HUES6 (cell line): ENCODE results near the gene ZNF804A.
A peak's percentile ranks its signal among the peaks of the same experiment; 100 is the strongest.

Experiments
- H3K27ac ChIP-seq: 2 replicates; pipeline ENCODE4 v1.7.0; 2013; ENCODE audit warnings: low read depth, mild to moderate bottlenecking, low read length, inconsistent platforms
- H3K27me3 ChIP-seq: 2 replicates; pipeline ENCODE4 v1.6.1; 2013; ENCODE audit warnings: low read length; ENCODE audit not compliant: control insufficient read depth, insufficient read depth
- H3K36me3 ChIP-seq: 2 replicates; pipeline ENCODE4 v1.6.1; 2013; ENCODE audit warnings: low read length; ENCODE audit not compliant: control insufficient read depth, insufficient read depth
- H3K4me1 ChIP-seq: 2 replicates; pipeline ENCODE4 v1.6.1; 2013; ENCODE audit warnings: low read length; ENCODE audit not compliant: control insufficient read depth, insufficient read depth
- H3K4me3 ChIP-seq: 2 replicates; pipeline ENCODE4 v1.5.1; 2013; ENCODE audit warnings: low read depth, low read length
- H3K9ac ChIP-seq: one replicate; pipeline ENCODE4 v1.6.1; 2013; ENCODE audit warnings: mild to moderate bottlenecking, low read length
- H3K9me3 ChIP-seq: 2 replicates; pipeline ENCODE4 v1.6.1; 2013; ENCODE audit warnings: low read depth, low read length; ENCODE audit not compliant: control insufficient read depth, insufficient read depth

The ZNF804A gene

GRCh38 chr2:184598316-184599053, at the start of gene ZNF804A:
ZNF804A (plus strand) TSS chr2:184598529; CDS start chr2:184598960, 431 bp downstream.
- peaks cover 4% of the 10 kb centered on the region; the same call in 1 of the 2 replicates for H3K4me1 ChIP-seq
- H3K4me3 ChIP-seq, result peak within 1 kb of the TSS; percentile 66
- H3K27me3 ChIP-seq, result peaks cover 50% of the 10 kb centered on the region
- no peaks in the 10 kb centered on the region for H3K9me3 ChIP-seq
- peak within 1 kb of the TSS; percentile 68 for H3K9ac ChIP-seq
- H3K27ac ChIP-seq, result no peak within 1 kb of the TSS
- H3K36me3 ChIP-seq, result no peaks in the 10 kb centered on the region

GRCh38 chr2:184549153-184549552, 49.2 kb upstream of the ZNF804A start:
- no peaks in the 10 kb centered on the region for H3K36me3 ChIP-seq

GRCh38 chr2:184551626-184552025, 46.7 kb upstream of the ZNF804A start:
- Histone ChIP-seq H3K9me3 (peaks cover 2% of the 10 kb centered on the region; the same call in 1 of the 2 replicates), H3K4me3 (no peak overlapping the region), H3K4me1 (no peaks in the 10 kb centered on the region), H3K36me3 (no peaks in the 10 kb centered on the region), H3K9ac (no peak overlapping the region), H3K27me3 (no peaks in the 10 kb centered on the region), H3K27ac (no peak overlapping the region)

More at GRCh38 chr2:184549153-184549552, 49.2 kb upstream of the ZNF804A start:
- Histone ChIP-seq H3K4me1 (no peaks in the 10 kb centered on the region), H3K27me3 (no peaks in the 10 kb centered on the region), H3K9ac (no peak overlapping the region), H3K27ac (no peak overlapping the region), H3K4me3 (no peak overlapping the region), H3K9me3 (peaks cover 2% of the 10 kb centered on the region; the same call in 1 of the 2 replicates)

- no peaks in the 10 kb centered on the region for H3K27me3 ChIP-seq
- H3K27ac ChIP-seq, result no peak overlapping the region
- no peak overlapping the region for H3K9ac ChIP-seq
- no peaks in the 10 kb centered on the region for H3K36me3 ChIP-seq
- no peaks in the 10 kb centered on the region; the same call in 1 of the 2 replicates for H3K9me3 ChIP-seq
- H3K4me3 ChIP-seq, result no peak overlapping the region
- no peaks in the 10 kb centered on the region for H3K4me1 ChIP-seq
Measured at GRCh38 chr2:184554736-184555135, 43.6 kb upstream of the ZNF804A start.

GRCh38 chr2:184555352-184555751, 43.0 kb upstream of the ZNF804A start:
- Histone ChIP-seq H3K4me3 (no peak overlapping the region), H3K9ac (no peak overlapping the region), H3K27ac (no peak overlapping the region)

GRCh38 chr2:184556639-184557038, 41.7 kb upstream of the ZNF804A start:
- no peaks in the 10 kb centered on the region for H3K27me3 ChIP-seq
- H3K4me3 ChIP-seq, result no peak overlapping the region
- H3K27ac ChIP-seq, result no peak overlapping the region
- no peaks in the 10 kb centered on the region for H3K9me3 ChIP-seq
- H3K4me1 ChIP-seq, result no peaks in the 10 kb centered on the region
- no peak overlapping the region for H3K9ac ChIP-seq
- H3K36me3 ChIP-seq, result no peaks in the 10 kb centered on the region

More at GRCh38 chr2:184555352-184555751, 43.0 kb upstream of the ZNF804A start:
- no peaks in the 10 kb centered on the region for H3K4me1 ChIP-seq
- no peaks in the 10 kb centered on the region for H3K27me3 ChIP-seq
- no peaks in the 10 kb centered on the region for H3K36me3 ChIP-seq
- no peaks in the 10 kb centered on the region for H3K9me3 ChIP-seq

GRCh38 chr2:184558713-184559464, 39.4 kb upstream of the ZNF804A start:
- no peaks in the 10 kb centered on the region for H3K27me3 ChIP-seq
- no peak overlapping the region for H3K27ac ChIP-seq
- H3K4me3 ChIP-seq, result no peak overlapping the region
- H3K4me1 ChIP-seq, result no peaks in the 10 kb centered on the region
- no peak overlapping the region for H3K9ac ChIP-seq
- no peaks in the 10 kb centered on the region for H3K9me3 ChIP-seq
- H3K36me3 ChIP-seq, result no peaks in the 10 kb centered on the region

GRCh38 chr2:184560603-184561002, 37.7 kb upstream of the ZNF804A start:
- Histone ChIP-seq H3K9me3 (no peaks in the 10 kb centered on the region), H3K27me3 (no peaks in the 10 kb centered on the region), H3K27ac (no peak overlapping the region), H3K4me3 (no peak overlapping the region), H3K36me3 (no peaks in the 10 kb centered on the region), H3K9ac (no peak overlapping the region), H3K4me1 (no peaks in the 10 kb centered on the region)

- Histone ChIP-seq H3K4me3 (no peak overlapping the region), H3K4me1 (peaks cover 6% of the 10 kb centered on the region; the same call in 1 of the 2 replicates), H3K9ac (no peak overlapping the region), H3K27me3 (no peaks in the 10 kb centered on the region), H3K9me3 (no peaks in the 10 kb centered on the region), H3K36me3 (no peaks in the 10 kb centered on the region), H3K27ac (no peak overlapping the region)
Measured at GRCh38 chr2:184562532-184562931, 35.8 kb upstream of the ZNF804A start.

- H3K27me3 ChIP-seq, result no peaks in the 10 kb centered on the region
- no peaks in the 10 kb centered on the region for H3K9me3 ChIP-seq
- H3K36me3 ChIP-seq, result no peaks in the 10 kb centered on the region
- no peak overlapping the region for H3K4me3 ChIP-seq
- H3K27ac ChIP-seq, result no peak overlapping the region
- H3K9ac ChIP-seq, result no peak overlapping the region
- peaks cover 6% of the 10 kb centered on the region; the same call in 1 of the 2 replicates for H3K4me1 ChIP-seq
Measured at GRCh38 chr2:184564092-184564491, 34.2 kb upstream of the ZNF804A start.

- Histone ChIP-seq H3K27me3 (no peaks in the 10 kb centered on the region), H3K4me3 (no peak overlapping the region), H3K4me1 (peaks cover 6% of the 10 kb centered on the region; the same call in 1 of the 2 replicates), H3K36me3 (no peaks in the 10 kb centered on the region), H3K9me3 (no peaks in the 10 kb centered on the region), H3K9ac (no peak overlapping the region), H3K27ac (no peak overlapping the region)
Measured at GRCh38 chr2:184566716-184567115, 31.6 kb upstream of the ZNF804A start.
